ENCODE measurements around the gene THAP8.

DNA sequence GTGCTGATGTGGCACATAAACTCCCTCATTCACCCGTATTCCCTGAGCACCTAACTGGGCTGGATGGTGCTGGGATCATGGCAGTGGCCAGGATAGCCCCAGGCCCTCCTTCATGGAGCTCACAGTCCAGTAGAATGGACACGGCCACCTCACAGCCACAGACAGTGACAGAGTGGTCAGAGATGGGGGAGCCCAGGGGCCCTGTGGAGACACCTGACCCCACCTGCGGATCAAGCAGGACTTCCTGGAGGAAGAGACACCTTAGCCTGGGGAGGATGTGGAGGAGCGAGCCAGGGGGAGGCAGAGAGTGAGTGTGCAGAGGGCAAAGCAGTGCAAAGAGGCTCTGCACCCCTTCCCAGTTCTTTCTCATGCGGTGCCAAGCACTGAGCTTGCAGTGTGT is 35.8 kb upstream of the THAP8 start:
- no peak for TF ChIP-seq CTCF (conservative IDR thresholded peaks at IDR 0.05; ENCODE audit: low read depth, low read length)
- TF ChIP-seq EZH2 (IDR thresholded peaks at IDR 0.05; ENCODE audit: low read length, unreplicated experiment) = no peak

Data from PC-3 (cell line).